Measurements from ENCODE around the gene ZNF182.

DNA sequence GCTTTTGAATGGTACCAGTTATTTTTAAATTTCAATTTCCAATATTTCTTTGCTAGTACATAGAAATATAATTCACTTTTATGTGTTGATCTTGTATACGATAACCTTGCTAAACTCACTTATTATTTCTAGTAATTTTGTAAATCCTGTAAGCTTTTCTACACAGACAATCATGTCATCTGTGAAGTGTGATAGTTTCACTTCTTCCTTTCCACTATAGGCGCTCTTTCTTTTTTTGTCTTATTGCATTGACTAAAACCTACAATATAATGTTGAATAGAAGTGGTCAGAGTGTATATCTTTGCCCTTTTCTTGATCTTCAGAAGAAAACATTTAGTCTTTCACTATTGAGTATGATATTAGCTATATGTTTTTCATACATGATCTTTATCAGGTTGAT is 76.6 kb downstream of the ZNF182 start:
- TF ChIP-seq, protein P1, sequence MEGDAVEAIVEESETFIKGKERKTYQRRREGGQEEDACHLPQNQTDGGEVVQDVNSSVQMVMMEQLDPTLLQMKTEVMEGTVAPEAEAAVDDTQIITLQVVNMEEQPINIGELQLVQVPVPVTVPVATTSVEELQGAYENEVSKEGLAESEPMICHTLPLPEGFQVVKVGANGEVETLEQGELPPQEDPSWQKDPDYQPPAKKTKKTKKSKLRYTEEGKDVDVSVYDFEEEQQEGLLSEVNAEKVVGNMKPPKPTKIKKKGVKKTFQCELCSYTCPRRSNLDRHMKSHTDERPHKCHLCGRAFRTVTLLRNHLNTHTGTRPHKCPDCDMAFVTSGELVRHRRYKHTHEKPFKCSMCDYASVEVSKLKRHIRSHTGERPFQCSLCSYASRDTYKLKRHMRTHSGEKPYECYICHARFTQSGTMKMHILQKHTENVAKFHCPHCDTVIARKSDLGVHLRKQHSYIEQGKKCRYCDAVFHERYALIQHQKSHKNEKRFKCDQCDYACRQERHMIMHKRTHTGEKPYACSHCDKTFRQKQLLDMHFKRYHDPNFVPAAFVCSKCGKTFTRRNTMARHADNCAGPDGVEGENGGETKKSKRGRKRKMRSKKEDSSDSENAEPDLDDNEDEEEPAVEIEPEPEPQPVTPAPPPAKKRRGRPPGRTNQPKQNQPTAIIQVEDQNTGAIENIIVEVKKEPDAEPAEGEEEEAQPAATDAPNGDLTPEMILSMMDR (conservative IDR thresholded peaks at IDR 0.05), result no peak
- TF ChIP-seq ZFX (IDR thresholded peaks at IDR 0.05), result no peak
